ENCODE results near the gene EDC3.
"Not testable (repeated sequence)": the region's sequence is repeated elsewhere in the genome, so short reads cannot be mapped to it uniquely, and the experiment has no call there.

Gene EDC3

DNA sequence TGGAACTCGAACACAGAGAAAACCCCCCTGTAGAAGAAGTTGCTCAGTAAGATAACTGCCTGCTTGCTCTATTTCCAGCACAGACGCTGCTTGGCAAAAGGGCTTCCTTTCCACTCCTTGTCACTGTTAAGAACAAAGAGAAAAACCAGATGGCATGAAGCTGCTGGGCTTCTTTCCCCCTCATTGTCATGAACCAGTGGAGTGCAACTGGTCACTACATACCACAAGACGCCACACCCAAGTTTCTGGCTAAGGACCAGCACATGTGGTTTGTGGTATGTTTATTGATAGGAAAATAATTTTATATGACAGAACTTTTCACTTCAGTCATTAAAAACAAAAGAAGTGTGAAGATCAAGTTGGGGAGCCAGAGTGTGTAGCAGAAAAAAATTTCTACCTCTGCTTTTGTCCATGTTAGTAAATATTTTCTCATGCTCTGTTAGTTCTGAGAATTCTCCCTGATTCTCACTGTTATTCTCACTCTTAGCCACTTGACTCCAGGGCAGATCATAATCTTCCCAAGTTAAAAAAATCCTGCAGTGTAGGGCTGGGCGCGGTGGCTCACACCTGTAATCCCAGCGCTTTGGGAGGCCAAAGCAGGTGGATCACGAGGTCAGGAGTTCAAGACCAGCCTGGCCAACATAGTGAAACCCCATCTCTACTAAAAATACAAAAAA is 42.3 kb downstream of the EDC3 start:
- peak; percentile 13 for DNase-seq (ENCODE audit: low spot score)
- peak; percentile 74 for FAIRE-seq

DNA sequence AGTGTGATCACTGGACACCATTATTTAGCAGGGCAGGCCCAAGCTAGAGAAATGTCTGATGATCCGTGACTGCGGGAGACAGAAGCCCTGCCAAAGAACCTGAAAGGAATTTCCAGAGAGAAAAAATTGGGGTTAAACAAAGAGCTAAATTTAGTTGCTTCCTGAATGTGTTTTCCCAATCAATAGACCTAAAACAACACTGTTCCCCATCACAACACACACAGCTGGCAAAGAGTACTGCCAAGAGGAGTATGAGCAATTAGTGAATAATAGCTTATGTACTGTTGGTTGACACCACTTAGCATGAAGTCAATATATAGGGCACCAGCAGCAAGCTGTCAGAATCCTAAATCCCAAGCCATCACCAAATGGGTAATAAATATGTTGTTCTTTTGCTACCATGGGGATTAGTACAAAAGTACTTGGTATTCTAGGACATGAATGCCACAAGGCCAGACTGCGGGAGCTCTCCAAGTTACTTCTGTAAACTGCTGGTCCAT is 44.5 kb downstream of the EDC3 start:
- no peak for DNase-seq (ENCODE audit: low spot score)
- FAIRE-seq = no peak

- DNase-seq (ENCODE audit: low spot score) (no peak), FAIRE-seq (no peak)
These were observed 47.6 kb downstream of the EDC3 start for GRCh38 chr15:74648051-74648842.

DNA sequence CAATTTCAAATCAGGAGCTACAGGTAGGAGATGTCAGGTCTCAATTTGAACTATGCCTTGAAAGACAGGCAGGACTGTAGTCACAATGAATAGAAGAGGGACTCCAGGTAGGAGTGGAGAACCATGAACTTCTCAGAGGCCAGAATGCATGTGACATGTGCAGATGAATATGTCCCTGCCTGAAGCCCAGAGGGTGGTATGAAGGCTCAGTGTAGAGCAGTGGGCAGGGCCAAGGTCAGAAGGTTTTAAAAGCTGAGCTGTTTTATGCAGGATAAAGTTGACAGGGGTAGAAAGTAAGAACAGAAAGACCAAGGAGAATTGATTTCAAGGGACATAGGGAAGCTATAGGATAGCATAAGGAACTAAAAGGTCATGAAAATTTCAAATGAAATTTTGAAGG is 49.3 kb downstream of the EDC3 start:
- FAIRE-seq (no peak), DNase-seq (ENCODE audit: low spot score) (no peak)

GRCh38 chr15:74643665-74644204 is 52.1 kb downstream of the EDC3 start:
- DNase-seq (ENCODE audit: low spot score) (no peak), FAIRE-seq (no peak)

- FAIRE-seq = no peak
- DNase-seq (ENCODE audit: low spot score) = no peak
These were observed 52.8 kb downstream of the EDC3 start for GRCh38 chr15:74642734-74643664.

GRCh38 chr15:74642348-74642733 is 53.5 kb downstream of the EDC3 start:
- FAIRE-seq (no peak), DNase-seq (ENCODE audit: low spot score) (no peak)

DNA sequence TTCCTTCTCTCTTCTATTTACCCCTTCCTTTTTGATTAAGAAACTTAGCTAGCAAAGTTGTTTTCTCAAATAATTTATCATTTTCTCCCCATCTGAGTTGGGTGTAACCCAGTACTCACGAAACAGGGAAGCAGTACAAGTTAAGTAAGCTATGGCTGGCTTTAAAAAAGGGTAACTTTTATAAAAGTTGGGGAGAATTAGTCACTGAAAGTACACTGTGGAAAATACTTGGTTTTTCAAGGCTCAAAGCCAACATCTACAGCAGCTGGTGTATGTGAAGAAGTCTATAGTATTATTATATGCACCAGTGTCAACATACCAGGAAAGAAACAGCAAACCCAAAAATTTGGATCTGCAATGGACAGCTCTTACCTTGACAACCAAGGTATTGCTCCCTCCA is 54.7 kb downstream of the EDC3 start:
- no peak for DNase-seq (ENCODE audit: low spot score)
- FAIRE-seq = no peak

- FAIRE-seq = no peak
- DNase-seq (ENCODE audit: low spot score) = no peak
These were observed 58.8 kb downstream of the EDC3 start for GRCh38 chr15:74636984-74637383.

DNA sequence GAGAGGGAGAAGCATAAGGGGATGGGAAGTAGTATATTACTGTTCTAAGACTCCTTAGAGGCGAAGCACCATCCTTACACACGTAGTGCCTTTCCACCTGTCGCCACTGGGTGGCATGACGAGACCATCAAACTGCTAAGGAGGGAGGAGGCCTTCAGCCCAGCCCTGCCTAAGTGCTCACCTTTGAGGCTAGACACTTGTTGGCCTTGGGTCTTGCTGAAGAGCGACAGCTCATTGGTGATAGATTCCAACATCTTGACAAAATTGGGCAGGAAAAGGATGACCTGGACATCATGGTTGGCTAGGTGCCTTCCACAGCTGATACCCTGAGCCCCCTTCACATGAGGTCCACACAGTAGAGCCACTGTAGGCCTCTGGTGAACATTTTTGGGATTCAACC is 60.6 kb downstream of the EDC3 start:
- peak; percentile 50 for DNase-seq (ENCODE audit: low spot score)
- FAIRE-seq = no peak

DNA sequence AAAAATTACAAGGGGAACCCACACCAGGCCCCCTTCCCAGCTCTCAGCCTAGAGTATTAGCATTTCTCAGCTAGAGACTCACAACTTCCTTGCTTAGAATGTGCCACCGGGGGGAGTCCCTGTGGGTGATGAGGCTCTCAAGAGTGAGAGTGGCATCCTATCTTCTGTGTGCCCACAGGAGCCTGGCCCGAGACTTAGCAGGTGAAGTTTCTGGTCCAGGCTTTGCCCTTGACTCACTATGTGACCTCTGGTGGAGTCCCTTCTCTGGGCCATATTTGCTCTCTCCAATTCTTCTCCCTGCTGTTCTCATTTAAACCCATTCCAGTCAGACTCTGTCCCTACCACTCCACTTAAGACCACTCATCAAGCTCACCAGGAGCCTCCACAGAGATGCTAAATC is 62.0 kb downstream of the EDC3 start:
- FAIRE-seq (no peak), DNase-seq (ENCODE audit: low spot score) (no peak)

DNA sequence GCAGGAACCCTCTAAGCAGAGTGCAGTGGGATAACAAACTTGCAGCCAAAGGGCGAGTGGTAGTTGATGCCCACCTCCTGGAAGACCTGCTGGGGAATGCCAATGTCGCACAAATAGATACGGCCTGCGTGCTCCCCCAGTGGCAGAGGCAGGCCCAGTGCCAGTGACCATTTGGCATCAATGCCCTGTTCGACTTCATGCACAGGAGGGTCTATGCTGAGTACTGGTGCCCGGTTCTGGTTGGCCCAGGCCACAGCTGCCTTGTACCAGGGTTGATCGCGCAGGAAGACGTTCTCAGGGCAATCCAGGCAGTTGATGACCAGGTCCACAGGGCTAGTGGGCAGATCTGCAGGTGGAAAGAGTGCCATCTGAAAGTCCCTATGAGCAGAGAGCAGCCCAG is 63.2 kb downstream of the EDC3 start:
- DNase-seq (ENCODE audit: low spot score) (no peak), FAIRE-seq (no peak)

- DNase-seq (ENCODE audit: low spot score) = peak; percentile 24
These were observed 63.8 kb downstream of the EDC3 start for GRCh38 chr15:74631935-74632560.

DNA sequence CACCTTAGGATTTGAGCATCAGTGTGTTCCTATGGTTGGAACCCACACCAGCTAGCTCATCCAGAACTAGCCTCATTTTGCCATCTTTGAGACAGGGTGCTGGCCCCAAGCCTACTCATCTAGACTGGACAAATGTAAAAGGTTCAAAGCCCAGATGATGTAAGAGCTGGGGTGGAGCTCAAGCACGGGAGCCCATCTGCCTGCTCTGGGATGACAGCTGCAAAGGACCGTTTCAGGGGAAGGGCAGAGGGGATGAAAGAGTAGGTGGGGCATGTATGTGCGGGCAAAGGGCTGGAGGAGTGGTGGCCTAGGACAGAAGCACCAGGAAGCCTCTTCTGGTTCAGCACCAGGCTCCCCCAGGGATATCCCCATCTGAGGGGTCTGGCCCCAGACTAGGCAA is 64.4 kb downstream of the EDC3 start:
- FAIRE-seq = no peak
- DNase-seq (ENCODE audit: low spot score) = no peak

More at GRCh38 chr15:74631935-74632560, 63.8 kb downstream of the EDC3 start:
- no peak for FAIRE-seq

DNA sequence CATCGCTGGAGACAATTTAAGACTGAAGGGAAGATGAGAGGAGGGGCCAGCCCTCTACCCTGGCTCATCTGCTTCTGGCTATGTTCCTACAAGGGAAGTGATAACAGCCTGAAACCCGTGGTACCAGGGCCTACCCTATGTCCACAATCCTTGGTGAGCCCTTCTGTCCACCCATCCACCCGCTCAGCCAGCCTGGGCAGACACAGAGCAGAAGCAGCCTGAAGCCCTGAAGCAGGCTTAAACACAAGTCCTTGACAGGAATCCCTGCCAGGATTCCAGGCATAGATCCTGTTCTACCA is 64.8 kb downstream of the EDC3 start:
- DNase-seq (ENCODE audit: low spot score) (no peak), FAIRE-seq (no peak)

DNA sequence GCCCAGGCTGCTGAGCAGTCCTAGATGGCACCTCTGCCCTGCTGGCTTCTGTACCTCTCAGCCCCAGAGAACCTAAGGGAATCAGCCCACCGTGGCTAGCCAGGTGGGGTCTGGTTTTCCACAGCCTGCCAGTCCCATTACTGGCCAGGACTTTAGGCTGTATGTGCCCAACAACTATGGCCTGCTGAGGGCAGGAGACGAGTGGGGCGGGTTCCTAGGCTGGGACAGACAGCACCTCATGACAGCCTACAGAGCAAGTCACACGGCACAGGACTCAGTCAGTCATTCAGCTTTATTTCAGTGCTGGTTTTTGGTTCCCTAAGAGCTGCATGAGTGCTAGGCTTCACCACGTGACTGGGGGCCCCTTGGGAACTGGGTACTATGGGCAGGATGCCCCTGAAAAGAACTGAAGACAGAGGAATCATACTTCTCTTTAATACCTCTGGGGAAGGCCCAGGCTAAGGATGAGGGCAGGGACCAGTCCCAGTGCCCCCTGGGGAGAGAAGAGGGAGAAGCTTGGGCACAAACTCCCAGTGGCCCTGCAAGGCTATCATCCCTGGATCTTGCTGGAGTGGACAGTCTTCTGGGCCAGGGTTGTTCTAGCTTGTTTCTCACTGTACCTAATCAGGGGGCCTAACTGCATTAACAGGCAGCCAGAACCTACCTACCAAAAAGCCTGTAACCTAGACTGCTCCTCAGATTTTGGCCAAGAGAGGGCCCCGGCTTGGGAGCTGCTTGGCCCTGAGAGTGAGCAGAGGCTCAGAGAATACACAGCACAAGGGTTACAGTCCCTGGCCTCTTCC is 65.3 kb downstream of the EDC3 start:
- DNase-seq (ENCODE audit: low spot score) (no peak), FAIRE-seq (no peak)

- DNase-seq (ENCODE audit: low spot score); FAIRE-seq: not testable (repeated sequence)
These were observed 66.1 kb downstream of the EDC3 start for GRCh38 chr15:74629696-74630095.

DNA sequence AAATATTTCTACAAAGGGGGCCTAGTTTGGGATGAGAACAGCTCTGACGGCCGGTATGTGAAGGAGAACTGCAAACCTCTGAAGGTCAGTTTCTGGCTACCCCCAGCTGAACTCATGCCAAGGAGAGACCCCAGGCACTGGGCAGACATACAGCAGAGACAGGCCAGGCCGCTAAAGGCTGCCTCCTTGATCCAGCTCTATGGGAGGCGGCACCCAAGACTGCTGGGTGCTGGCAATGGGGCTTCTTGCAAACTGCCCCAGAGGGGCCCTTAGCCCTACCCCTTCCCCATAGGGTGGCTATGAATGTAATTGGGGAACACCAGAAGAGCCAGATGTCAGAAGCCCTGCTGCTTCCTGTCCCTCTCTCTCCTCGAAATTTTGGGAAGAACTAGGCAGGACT is 66.9 kb downstream of the EDC3 start:
- no peak for DNase-seq (ENCODE audit: low spot score)
- no peak for FAIRE-seq

DNA sequence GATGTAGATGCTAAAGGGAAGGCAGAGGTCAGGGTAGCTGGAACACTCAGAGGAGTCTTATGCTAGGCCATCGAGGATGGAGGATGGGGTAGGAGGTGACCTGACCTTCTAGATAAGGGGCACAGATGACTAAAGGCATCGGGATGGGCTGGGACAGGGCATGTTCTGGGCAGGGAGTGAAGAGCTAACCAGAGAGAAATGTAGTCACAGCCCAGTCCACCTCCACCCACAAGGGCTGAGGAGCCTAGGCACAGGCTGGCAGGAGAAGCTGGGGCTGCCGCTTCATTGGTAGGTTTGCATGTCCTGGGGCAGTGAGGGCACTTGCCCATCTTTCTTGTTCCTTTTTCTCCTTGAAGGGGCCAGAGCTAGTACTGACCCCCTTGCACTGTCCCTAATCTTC is 67.6 kb downstream of the EDC3 start:
- FAIRE-seq = no peak
- DNase-seq (ENCODE audit: low spot score) = no peak

GRCh38 chr15:74627766-74628165 is 68.1 kb downstream of the EDC3 start:
- FAIRE-seq = no peak

More at GRCh38 chr15:74627766-74628165, 68.1 kb downstream of the EDC3 start:
- DNase-seq (ENCODE audit: low spot score) = no peak
